HG02798 (cell line): ENCODE data around the gene MRPS22.

Experiments
- ATAC-seq: cut with Tn5 transposase; IDR thresholded peaks from one replicate; pipeline ENCODE4 v1.9.1; 2021; ENCODE audit warnings: mild to moderate bottlenecking; ENCODE audit not compliant: unreplicated experiment, poor library complexity

Gene MRPS22

GRCh38 chr3:139343895-139344856 lies at the start of gene MRPS22:
Gene MRPS22, plus strand, starts transcription at chr3:139344020. Its CDS starts 7 bp downstream, at chr3:139344027.
- ATAC-seq, result peak; percentile 99

GRCh38 chr3:139295040-139295439 lies 48.8 kb upstream of the MRPS22 start:
- no peak for ATAC-seq

- ATAC-seq, result no peak
Measured at GRCh38 chr3:139296141-139296718, 47.6 kb upstream of the MRPS22 start.

GRCh38 chr3:139297588-139298311 lies 46.1 kb upstream of the MRPS22 start:
- ATAC-seq, result no peak

- no peak for ATAC-seq
Measured at GRCh38 chr3:139299261-139300132, 44.3 kb upstream of the MRPS22 start.

- no peak for ATAC-seq
Measured at GRCh38 chr3:139300416-139300815, 43.4 kb upstream of the MRPS22 start.

- ATAC-seq, result no peak
Measured at GRCh38 chr3:139301183-139301582, 42.6 kb upstream of the MRPS22 start.

GRCh38 chr3:139301654-139302053 lies 42.2 kb upstream of the MRPS22 start:
- no peak for ATAC-seq

- ATAC-seq, result no peak
Measured at GRCh38 chr3:139302084-139302800, 41.6 kb upstream of the MRPS22 start.

GRCh38 chr3:139302801-139303113 lies 41.1 kb upstream of the MRPS22 start:
- no peak for ATAC-seq

GRCh38 chr3:139303216-139303615 lies 40.6 kb upstream of the MRPS22 start:
- no peak for ATAC-seq

GRCh38 chr3:139304383-139304782 lies 39.4 kb upstream of the MRPS22 start:
- ATAC-seq, result no peak

GRCh38 chr3:139306078-139306477 lies 37.7 kb upstream of the MRPS22 start:
- no peak for ATAC-seq

- no peak for ATAC-seq
Measured at GRCh38 chr3:139307072-139307491, 36.7 kb upstream of the MRPS22 start.

- no peak for ATAC-seq
Measured at GRCh38 chr3:139307601-139308555, 35.9 kb upstream of the MRPS22 start.

GRCh38 chr3:139308560-139308959 lies 35.3 kb upstream of the MRPS22 start:
- ATAC-seq, result no peak

- ATAC-seq, result no peak
Measured at GRCh38 chr3:139309061-139309591, 34.7 kb upstream of the MRPS22 start.

- ATAC-seq, result no peak
Measured at GRCh38 chr3:139309880-139310279, 33.9 kb upstream of the MRPS22 start.
